H9 (cell line): Measurements from ENCODE around the gene ADAT2. TPM values are rescaled to one million over a fixed set of nuclear protein-coding genes. Genes with fewer than 3 reads are reported as not detected.

Source experiments
- DNase-seq: peaks from one replicate; pipeline ENCODE4 v3.0.0-alpha.2; 2017
- H2AFZ ChIP-seq: one replicate; pipeline ENCODE4 v1.6.1; 2013; ENCODE audit warnings: mild to moderate bottlenecking, low read length, control low read depth, moderate library complexity
- H2AK5ac ChIP-seq: 2 replicates; pipeline ENCODE4 v1.6.1; 2013; ENCODE audit warnings: low read length, control low read depth, mixed read lengths; ENCODE audit not compliant: insufficient read length
- H2BK120ac ChIP-seq: one replicate; pipeline ENCODE4 v1.6.1; 2013; ENCODE audit warnings: low read depth, mild to moderate bottlenecking, low read length, control low read depth, inconsistent platforms; ENCODE audit not compliant: poor library complexity, severe bottlenecking
- H2BK12ac ChIP-seq: 2 replicates; pipeline ENCODE4 v1.6.1; 2013; ENCODE audit warnings: low read length, control low read depth, mixed read lengths, low read depth; ENCODE audit not compliant: insufficient read length
- H2BK15ac ChIP-seq: 2 replicates; pipeline ENCODE4 v1.6.1; 2013; ENCODE audit warnings: low read depth, low read length, control low read depth
- H2BK20ac ChIP-seq: one replicate; pipeline ENCODE4 v1.6.1; 2013; ENCODE audit warnings: low read depth, mild to moderate bottlenecking, low read length, control low read depth, inconsistent platforms; ENCODE audit not compliant: poor library complexity, severe bottlenecking
- H2BK5ac ChIP-seq: 2 replicates; pipeline ENCODE4 v1.6.1; 2013; ENCODE audit warnings: low read length, control low read depth, mixed read lengths; ENCODE audit not compliant: insufficient read length
- H3K14ac ChIP-seq: 2 replicates; pipeline ENCODE4 v1.6.1; 2013; ENCODE audit warnings: low read length, control low read depth; ENCODE audit not compliant: insufficient read depth
- H3K18ac ChIP-seq: 2 replicates; pipeline ENCODE4 v1.6.1; 2013; ENCODE audit warnings: low read depth, mild to moderate bottlenecking, mixed read lengths, low read length, control low read depth; ENCODE audit not compliant: insufficient read length
- H3K23ac ChIP-seq: 2 replicates; pipeline ENCODE4 v1.6.1; 2013; ENCODE audit warnings: low read length, control low read depth, mixed read lengths, low read depth; ENCODE audit not compliant: insufficient read length
- H3K23me2 ChIP-seq: 2 replicates; pipeline ENCODE4 v1.6.1; 2013; ENCODE audit warnings: low read depth, mild to moderate bottlenecking, mixed read lengths, low read length, control low read depth; ENCODE audit not compliant: insufficient read length, poor library complexity, severe bottlenecking
- H3K27ac ChIP-seq: 2 replicates; pipeline ENCODE4 v1.5.1; 2013; ENCODE audit warnings: low read length, control low read depth, mixed read lengths, low read depth; ENCODE audit not compliant: insufficient read length
- H3K27me3 ChIP-seq: 2 replicates; pipeline ENCODE4 v1.6.1; 2013; ENCODE audit warnings: low read length, control low read depth, inconsistent platforms; ENCODE audit not compliant: insufficient read depth
- H3K4ac ChIP-seq: 2 replicates; pipeline ENCODE4 v1.6.1; 2013; ENCODE audit warnings: low read depth, mild to moderate bottlenecking, control low read depth, inconsistent platforms, low read length, moderate library complexity
- H3K4me1 ChIP-seq: 2 replicates; pipeline ENCODE4 v1.6.1; 2013; ENCODE audit warnings: low read length, control low read depth, inconsistent platforms; ENCODE audit not compliant: insufficient read depth
- H3K4me2 ChIP-seq: 2 replicates; pipeline ENCODE4 v1.6.1; 2013; ENCODE audit warnings: low read length, control low read depth, mixed read lengths; ENCODE audit not compliant: insufficient read length, insufficient read depth
- H3K56ac ChIP-seq: 2 replicates; pipeline ENCODE4 v1.6.1; 2013; ENCODE audit warnings: low read depth, mild to moderate bottlenecking, mixed read lengths, low read length, control low read depth; ENCODE audit not compliant: insufficient read length
- H3K79me1 ChIP-seq: 2 replicates; pipeline ENCODE4 v1.6.1; 2013; ENCODE audit warnings: low read depth, mild to moderate bottlenecking, moderate library complexity, low read length, control low read depth, inconsistent platforms; ENCODE audit not compliant: insufficient read depth, poor library complexity, severe bottlenecking
- H3K79me2 ChIP-seq: 2 replicates; pipeline ENCODE4 v1.6.1; 2013; ENCODE audit warnings: low read length, control low read depth, inconsistent platforms; ENCODE audit not compliant: insufficient read depth
- H3K9ac ChIP-seq: 2 replicates; pipeline ENCODE4 v1.6.1; 2013; ENCODE audit warnings: low read length, control low read depth, mixed read lengths; ENCODE audit not compliant: insufficient read length; ENCODE audit errors: extremely low read depth
- H3K9me3 ChIP-seq: one replicate; pipeline ENCODE4 v1.6.1; 2013; ENCODE audit warnings: low read depth, low read length, inconsistent platforms; ENCODE audit not compliant: control insufficient read depth
- H3T11ph ChIP-seq: one replicate; pipeline ENCODE4 v1.6.1; 2013; ENCODE audit warnings: mild to moderate bottlenecking, low read length, control low read depth, inconsistent platforms
- H4K20me1 ChIP-seq: one replicate; pipeline ENCODE4 v1.6.1; 2013; ENCODE audit not compliant: control insufficient read depth, insufficient read length, insufficient read depth
- H4K5ac ChIP-seq: 2 replicates; pipeline ENCODE4 v1.6.1; 2013; ENCODE audit warnings: low read depth, mild to moderate bottlenecking, mixed read lengths, low read length, control low read depth; ENCODE audit not compliant: insufficient read length
- H4K8ac ChIP-seq: replicated peaks from 2 replicates; pipeline ENCODE4 v1.6.1; 2013; ENCODE audit warnings: low read length, control low read depth, mixed read lengths, low read depth; ENCODE audit not compliant: insufficient read length
- H4K91ac ChIP-seq: 2 replicates; pipeline ENCODE4 v1.6.1; 2013; ENCODE audit warnings: low read depth, mild to moderate bottlenecking, moderate library complexity, mixed read lengths, low read length, control low read depth; ENCODE audit not compliant: insufficient read length
- H3K27ac Mint-ChIP-seq, 3 experiments: 2 replicates in 2 of 3; 3 replicates in 1 of 3; pipeline ENCODE4 v1.8.0; 2020 to 2021; ENCODE audit warnings: mixed read lengths in 3 of 3, mild to moderate bottlenecking in 1 of 3, moderate library complexity in 1 of 3
- H3K27me3 Mint-ChIP-seq: 2 replicates; pipeline ENCODE4 v1.8.0; 2021; ENCODE audit warnings: low read depth, mild to moderate bottlenecking, moderate library complexity, mixed read lengths
- H3K36me3 Mint-ChIP-seq, 3 experiments: 2 replicates in 2 of 3; 3 replicates in 1 of 3; pipeline ENCODE4 v1.8.0; 2020 to 2021; ENCODE audit warnings: low read depth in 3 of 3, mixed read lengths in 3 of 3; ENCODE audit not compliant: insufficient read depth in 1 of 3
- H3K4me1 Mint-ChIP-seq, 2 experiments: 2 replicates each; pipeline ENCODE4 v1.8.0; 2020; ENCODE audit warnings: mixed read lengths in 2 of 2
- H3K4me3 Mint-ChIP-seq, 2 experiments: 2 replicates in 1 of 2; 3 replicates in 1 of 2; pipeline ENCODE4 v1.8.0; 2020 to 2021; ENCODE audit warnings: mild to moderate bottlenecking in 2 of 2, mixed read lengths in 2 of 2, moderate library complexity in 1 of 2
- H3K9me3 Mint-ChIP-seq, 2 experiments: 2 replicates in 1 of 2; 3 replicates in 1 of 2; pipeline ENCODE4 v1.8.0; 2020; ENCODE audit warnings: mild to moderate bottlenecking in 2 of 2, mixed read lengths in 2 of 2, moderate library complexity in 1 of 2
- WGBS: extraction: QIAGEN DNeasy Blood & Tissue Kit; methylation state at CpG from one replicate; pipeline ENCODE4 v1.1.7; 2013; ENCODE audit warnings: missing lambda C conversion rate, low lambda C conversion rate, mixed read lengths; ENCODE audit not compliant: insufficient read length; ENCODE audit errors: extremely low coverage; 5-methylcytosine and 5-hydroxymethylcytosine counted together
- total RNA-seq: library from RNA; stranded (reverse); gene quantifications from 2 replicates; pipeline ENCODE4 v1.2.1, GENCODE V29; 2021
- TF ChIP-seq, protein P1 (sequence below): fragments of 200-600 bp; sonication (generic); conservative IDR thresholded peaks from 3 replicates; pipeline ENCODE4 v1.8.0; 2021; ENCODE audit warnings: antibody characterized with exemption, mild to moderate bottlenecking

The ADAT2 gene
- total RNA-seq, 1 experiment from 2014 or later, result 11.3 TPM

DNA sequence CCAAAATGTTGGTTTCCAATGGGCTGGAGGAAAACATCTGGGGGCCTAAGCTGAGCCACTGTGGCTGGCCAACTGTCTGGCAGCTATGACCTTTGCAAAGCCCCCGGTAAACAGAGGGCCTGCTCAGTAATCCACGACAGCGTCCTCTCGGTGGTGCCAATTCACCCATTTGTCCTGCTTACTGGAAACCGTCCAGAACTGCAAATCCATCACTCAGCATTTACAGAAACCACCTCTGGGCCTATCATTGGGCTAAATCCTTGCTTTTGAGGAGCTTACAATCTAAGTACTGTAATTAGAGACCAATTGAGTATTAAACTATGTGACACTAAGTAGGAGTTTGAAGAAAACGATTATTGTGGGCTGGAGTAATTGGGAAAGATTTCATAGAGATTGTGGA is 31.0 kb downstream of the ADAT2 start:
- Histone ChIP-seq H2AK5ac (no peak overlapping the region), H2BK12ac (no peak overlapping the region), H4K8ac (no peak overlapping the region), H2BK5ac (no peak overlapping the region), H2BK20ac (no peak overlapping the region), H3K79me1 (no peaks in the 10 kb centered on the region), H3K56ac (no peak overlapping the region), H3K23ac (no peak overlapping the region), H3K79me2 (no peaks in the 10 kb centered on the region), H3K9me3 (no peaks in the 10 kb centered on the region), H2BK15ac (no peak overlapping the region), H4K20me1 (no peaks in the 10 kb centered on the region), H3K4me1 (no peaks in the 10 kb centered on the region), H4K91ac (no peak overlapping the region), H3K4me2 (no peak overlapping the region), H3K27ac (no peak overlapping the region), H3K27me3 (no peaks in the 10 kb centered on the region), H2AFZ (no peak overlapping the region), H4K5ac (no peak overlapping the region), H3K14ac (no peak overlapping the region), H2BK120ac (no peak overlapping the region), H3K23me2 (no peaks in the 10 kb centered on the region), H3T11ph (no peak overlapping the region), H3K4ac (no peak overlapping the region), H3K18ac (no peak overlapping the region), H3K9ac (no peak overlapping the region)
- peaks cover 0 to 5% (median 4%) of the 10 kb centered on the region in 3 experiments; a peak in 2 of 7 replicates for H3K36me3 Mint-ChIP-seq
- TF ChIP-seq, protein P1, sequence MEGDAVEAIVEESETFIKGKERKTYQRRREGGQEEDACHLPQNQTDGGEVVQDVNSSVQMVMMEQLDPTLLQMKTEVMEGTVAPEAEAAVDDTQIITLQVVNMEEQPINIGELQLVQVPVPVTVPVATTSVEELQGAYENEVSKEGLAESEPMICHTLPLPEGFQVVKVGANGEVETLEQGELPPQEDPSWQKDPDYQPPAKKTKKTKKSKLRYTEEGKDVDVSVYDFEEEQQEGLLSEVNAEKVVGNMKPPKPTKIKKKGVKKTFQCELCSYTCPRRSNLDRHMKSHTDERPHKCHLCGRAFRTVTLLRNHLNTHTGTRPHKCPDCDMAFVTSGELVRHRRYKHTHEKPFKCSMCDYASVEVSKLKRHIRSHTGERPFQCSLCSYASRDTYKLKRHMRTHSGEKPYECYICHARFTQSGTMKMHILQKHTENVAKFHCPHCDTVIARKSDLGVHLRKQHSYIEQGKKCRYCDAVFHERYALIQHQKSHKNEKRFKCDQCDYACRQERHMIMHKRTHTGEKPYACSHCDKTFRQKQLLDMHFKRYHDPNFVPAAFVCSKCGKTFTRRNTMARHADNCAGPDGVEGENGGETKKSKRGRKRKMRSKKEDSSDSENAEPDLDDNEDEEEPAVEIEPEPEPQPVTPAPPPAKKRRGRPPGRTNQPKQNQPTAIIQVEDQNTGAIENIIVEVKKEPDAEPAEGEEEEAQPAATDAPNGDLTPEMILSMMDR, result no peak
- no peak overlapping the region for H3K4me3 Mint-ChIP-seq
- H3K27ac Mint-ChIP-seq, result no peak overlapping the region
- H3K27me3 Mint-ChIP-seq, result no peaks in the 10 kb centered on the region
- peaks cover 0 to 3% of the 10 kb centered on the region in 2 experiments; a peak in 1 of 4 replicates for H3K4me1 Mint-ChIP-seq
- no peak for DNase-seq
- no peaks in the 10 kb centered on the region for H3K9me3 Mint-ChIP-seq
- 100% methylated on average over 1 of the region's 6 CpGs for WGBS
